HL-60 (cell line): ENCODE data around the gene DBNDD1.

Source experiments
- DNase-seq, 2 experiments: peaks; one replicate each; pipeline ENCODE4 v3.0.0-alpha.2; 2010 to 2020; ENCODE audit warnings: low read depth in 1 of 2, low spot score in 1 of 2
- H3K27ac ChIP-seq: fragments of 250-450 bp; sonication (Bioruptor Pico); replicated peaks from 2 replicates; pipeline ENCODE4 v1.5.1; 2020; ENCODE audit warnings: mild to moderate bottlenecking, moderate library complexity
- H3K27me3 ChIP-seq: fragments of 250-450 bp; sonication (Bioruptor Pico); 2 replicates; pipeline ENCODE4 v1.5.1; 2021; ENCODE audit warnings: mild to moderate bottlenecking, moderate library complexity; ENCODE audit not compliant: insufficient read depth, poor library complexity, severe bottlenecking
- H3K4me3 ChIP-seq: replicated peaks from 2 replicates; pipeline ENCODE4 v1.5.1; 2011; ENCODE audit warnings: mild to moderate bottlenecking, control low read depth, low read length; ENCODE audit not compliant: insufficient read depth
- CTCF ChIP-seq: IDR thresholded peaks from one replicate; pipeline ENCODE4 v1.5.1; 2011; ENCODE audit warnings: low read length, control low read depth, inconsistent platforms; ENCODE audit not compliant: insufficient read depth
- GABPA ChIP-seq: IDR thresholded peaks from 2 replicates; pipeline ENCODE4 v1.6.1; 2012; ENCODE audit warnings: low read depth
- POLR2AphosphoS5 ChIP-seq: IDR thresholded peaks from 2 replicates; pipeline ENCODE4 v1.6.1; 2012; ENCODE audit warnings: low read depth
- REST ChIP-seq: IDR thresholded peaks from 2 replicates; pipeline ENCODE4 v1.6.1; 2012; ENCODE audit warnings: low read depth; ENCODE audit not compliant: insufficient replicate concordance
- SPI1 ChIP-seq: IDR thresholded peaks from 2 replicates; pipeline ENCODE4 v1.6.1; 2012; ENCODE audit warnings: low read depth, mild to moderate bottlenecking, borderline replicate concordance

Gene DBNDD1

GRCh38 chr16:90035902-90036301 is 16.6 kb upstream of the DBNDD1 start:
- no peak overlapping the region for H3K27ac ChIP-seq
- no peak overlapping the region for H3K4me3 ChIP-seq
- no peak for DNase-seq
- no peaks in the 10 kb centered on the region for H3K27me3 ChIP-seq
- TF ChIP-seq CTCF (no peak), SPI1 (no peak)

GRCh38 chr16:90034504-90034903 is 15.2 kb upstream of the DBNDD1 start:
- Histone ChIP-seq H3K4me3 (no peak overlapping the region), H3K27ac (no peak overlapping the region), H3K27me3 (no peaks in the 10 kb centered on the region)
- DNase-seq: no peak
- TF ChIP-seq REST (no peak), SPI1 (no peak), GABPA (no peak), CTCF (no peak)

- Histone ChIP-seq H3K27ac (no peak overlapping the region), H3K4me3 (no peak overlapping the region), H3K27me3 (no peaks in the 10 kb centered on the region)
- no peak for DNase-seq
- TF ChIP-seq CTCF (no peak), POLR2AphosphoS5 (no peak), GABPA (no peak), SPI1 (no peak), REST (no peak)
These were observed 14.1 kb upstream of the DBNDD1 start for GRCh38 chr16:90033387-90033786.

- no peaks in the 10 kb centered on the region for H3K27me3 ChIP-seq
- H3K27ac ChIP-seq: no peak overlapping the region
- DNase-seq: no peak
- TF ChIP-seq SPI1: no peak
- TF ChIP-seq GABPA: no peak
- no peak for TF ChIP-seq CTCF
- TF ChIP-seq POLR2AphosphoS5: no peak
- no peak for TF ChIP-seq REST
- H3K4me3 ChIP-seq: no peak overlapping the region
These were observed 13.5 kb upstream of the DBNDD1 start for GRCh38 chr16:90032674-90033331.
